ENCODE results near the gene TRHDE. TPM values are rescaled to one million over a fixed set of nuclear protein-coding genes. Genes with fewer than 3 reads are reported as not detected.

Gene TRHDE, protein sequence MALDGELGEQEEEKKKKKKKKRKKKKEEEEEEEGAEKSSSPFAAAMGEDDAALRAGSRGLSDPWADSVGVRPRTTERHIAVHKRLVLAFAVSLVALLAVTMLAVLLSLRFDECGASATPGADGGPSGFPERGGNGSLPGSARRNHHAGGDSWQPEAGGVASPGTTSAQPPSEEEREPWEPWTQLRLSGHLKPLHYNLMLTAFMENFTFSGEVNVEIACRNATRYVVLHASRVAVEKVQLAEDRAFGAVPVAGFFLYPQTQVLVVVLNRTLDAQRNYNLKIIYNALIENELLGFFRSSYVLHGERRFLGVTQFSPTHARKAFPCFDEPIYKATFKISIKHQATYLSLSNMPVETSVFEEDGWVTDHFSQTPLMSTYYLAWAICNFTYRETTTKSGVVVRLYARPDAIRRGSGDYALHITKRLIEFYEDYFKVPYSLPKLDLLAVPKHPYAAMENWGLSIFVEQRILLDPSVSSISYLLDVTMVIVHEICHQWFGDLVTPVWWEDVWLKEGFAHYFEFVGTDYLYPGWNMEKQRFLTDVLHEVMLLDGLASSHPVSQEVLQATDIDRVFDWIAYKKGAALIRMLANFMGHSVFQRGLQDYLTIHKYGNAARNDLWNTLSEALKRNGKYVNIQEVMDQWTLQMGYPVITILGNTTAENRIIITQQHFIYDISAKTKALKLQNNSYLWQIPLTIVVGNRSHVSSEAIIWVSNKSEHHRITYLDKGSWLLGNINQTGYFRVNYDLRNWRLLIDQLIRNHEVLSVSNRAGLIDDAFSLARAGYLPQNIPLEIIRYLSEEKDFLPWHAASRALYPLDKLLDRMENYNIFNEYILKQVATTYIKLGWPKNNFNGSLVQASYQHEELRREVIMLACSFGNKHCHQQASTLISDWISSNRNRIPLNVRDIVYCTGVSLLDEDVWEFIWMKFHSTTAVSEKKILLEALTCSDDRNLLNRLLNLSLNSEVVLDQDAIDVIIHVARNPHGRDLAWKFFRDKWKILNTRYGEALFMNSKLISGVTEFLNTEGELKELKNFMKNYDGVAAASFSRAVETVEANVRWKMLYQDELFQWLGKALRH
- 2.3 TPM for total RNA-seq
- 1 to 10 TPM in 2 of 8 donors, under 1 TPM in 6; 0.29 to 1.6 (median 0.48) TPM for polyA plus RNA-seq (ENCODE audit: insufficient read depth in 1 of 8, insufficient read length in 8 of 8, low replicate concordance in 1 of 8)
- long read RNA-seq, donor 1: 0 reads
- long read RNA-seq, donor 2: 0 reads
- long read RNA-seq, donor 3: 0 reads
- long read RNA-seq, donor 4: 0 reads
- long read RNA-seq, donor 5: 0 reads
- long read RNA-seq, donor 6: 0 reads
- long read RNA-seq, donor 7: 0 reads
- long read RNA-seq, donor 8: 0 reads
- long read RNA-seq, donor 9: 0 reads
- long read RNA-seq, donor 10: 0 reads
- long read RNA-seq, donor 11: 0 reads

DNA sequence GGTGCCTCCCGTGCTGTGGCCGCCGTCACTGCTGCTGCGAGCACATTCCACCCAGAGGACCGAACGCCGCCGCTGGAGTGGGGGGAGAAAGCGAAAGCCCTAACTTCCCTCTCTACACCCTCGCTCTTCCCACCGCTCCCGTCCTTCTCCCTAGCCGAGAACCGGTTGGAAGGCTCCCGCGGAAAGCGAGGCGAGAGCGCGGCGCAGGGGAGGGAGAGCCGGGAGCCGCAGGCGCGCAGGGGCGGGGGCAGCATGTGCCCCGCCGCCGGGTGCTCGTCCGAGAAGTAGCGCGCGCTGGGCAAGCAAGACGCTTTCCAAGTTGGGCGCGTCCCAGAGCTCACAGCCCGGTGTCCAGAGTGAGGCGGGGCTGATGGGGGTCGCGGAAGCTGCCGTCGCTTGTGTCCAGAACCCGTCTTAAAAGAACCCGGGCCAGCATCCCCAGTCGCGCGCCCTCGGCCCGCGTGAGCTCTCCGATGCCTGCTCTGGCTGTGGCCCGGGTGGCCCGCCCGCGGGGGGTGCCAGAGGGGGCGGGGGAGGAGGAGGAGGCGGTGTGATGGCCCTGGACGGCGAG, at the start of gene TRHDE:
Gene TRHDE, plus strand, starts transcription at position 280 of the 571 bp plus-strand sequence. Its CDS starts 274 bp downstream, at position 554.
- Histone ChIP-seq H3K4me3 (ENCODE audit: low read length) (peak within 1 kb of the TSS; percentile 61), H3K4me1 (ENCODE audit: control insufficient read depth, insufficient read depth, low read length) (peaks cover 15% of the 10 kb centered on the region), H3K27ac (ENCODE audit: low read length) (peak within 1 kb of the TSS; percentile 44), H3K27me3 (ENCODE audit: control insufficient read depth, insufficient read depth, low read length) (peaks cover 40% of the 10 kb centered on the region), H3K36me3 (ENCODE audit: control insufficient read depth, insufficient read depth, low read length) (no peaks in the 10 kb centered on the region), H3K9me3 (replicated peaks; ENCODE audit: control insufficient read depth, low read depth, low read length) (no peaks in the 10 kb centered on the region)
- DNase-seq: peak; percentile 58
- WGBS (ENCODE audit: insufficient coverage): under 1% methylated on average over 43 of the region's 60 CpGs

DNA sequence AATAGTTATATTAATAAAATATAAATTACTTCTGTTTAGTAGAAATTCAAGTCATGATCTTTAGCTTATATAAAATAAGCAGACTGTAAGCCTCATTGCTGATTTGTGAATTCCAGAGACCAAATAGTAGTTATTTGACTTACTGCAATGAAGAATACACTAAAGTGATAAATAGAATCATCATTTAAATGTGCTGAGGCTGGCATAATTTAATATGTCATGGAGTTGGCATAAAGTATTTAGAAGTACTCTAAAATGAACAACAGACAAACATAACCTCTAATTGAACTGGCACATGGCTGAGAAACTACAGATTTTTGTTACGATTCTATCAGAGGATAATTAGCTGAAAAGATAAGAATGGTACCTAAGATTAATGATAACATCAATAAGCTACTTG, 45.7 kb upstream of the TRHDE start:
- Histone ChIP-seq H3K9me3 (replicated peaks; ENCODE audit: control insufficient read depth, low read depth, low read length) (no peaks in the 10 kb centered on the region), H3K27me3 (ENCODE audit: control insufficient read depth, insufficient read depth, low read length) (no peaks in the 10 kb centered on the region), H3K4me1 (ENCODE audit: control insufficient read depth, insufficient read depth, low read length) (no peaks in the 10 kb centered on the region), H3K36me3 (ENCODE audit: control insufficient read depth, insufficient read depth, low read length) (no peaks in the 10 kb centered on the region), H3K4me3 (ENCODE audit: low read length) (no peak overlapping the region), H3K27ac (ENCODE audit: low read length) (no peak overlapping the region)
- WGBS (ENCODE audit: insufficient coverage): no CpG with 5 or more reads among the region's 1 CpG
- DNase-seq: no peak

DNA sequence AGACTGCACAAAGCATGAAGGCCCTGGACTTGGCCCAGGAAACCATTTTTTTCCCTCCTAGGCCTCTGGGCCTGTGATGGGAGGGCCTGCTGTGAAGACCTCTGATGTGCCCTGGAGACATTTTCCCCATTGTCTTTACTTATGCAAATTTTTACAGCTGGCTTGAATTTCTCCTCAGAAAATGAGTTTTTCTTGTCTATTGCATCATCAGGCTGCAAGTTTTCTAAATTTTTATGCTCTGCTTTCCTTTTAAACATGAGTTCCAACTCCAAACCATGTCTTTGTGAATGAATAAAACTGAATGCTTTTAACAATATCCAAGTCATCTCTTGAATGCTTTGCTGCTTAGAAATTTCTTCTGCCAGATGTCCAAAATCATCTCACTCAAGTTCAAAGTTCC, 43.7 kb upstream of the TRHDE start:
- no peaks in the 10 kb centered on the region for H3K9me3 ChIP-seq (replicated peaks; ENCODE audit: control insufficient read depth, low read depth, low read length)
- H3K4me3 ChIP-seq (ENCODE audit: low read length): no peak overlapping the region
- H3K4me1 ChIP-seq (ENCODE audit: control insufficient read depth, insufficient read depth, low read length): no peaks in the 10 kb centered on the region
- no peaks in the 10 kb centered on the region for H3K36me3 ChIP-seq (ENCODE audit: control insufficient read depth, insufficient read depth, low read length)
- no peak for DNase-seq
- no peaks in the 10 kb centered on the region for H3K27me3 ChIP-seq (ENCODE audit: control insufficient read depth, insufficient read depth, low read length)
- no peak overlapping the region for H3K27ac ChIP-seq (ENCODE audit: low read length)

DNA sequence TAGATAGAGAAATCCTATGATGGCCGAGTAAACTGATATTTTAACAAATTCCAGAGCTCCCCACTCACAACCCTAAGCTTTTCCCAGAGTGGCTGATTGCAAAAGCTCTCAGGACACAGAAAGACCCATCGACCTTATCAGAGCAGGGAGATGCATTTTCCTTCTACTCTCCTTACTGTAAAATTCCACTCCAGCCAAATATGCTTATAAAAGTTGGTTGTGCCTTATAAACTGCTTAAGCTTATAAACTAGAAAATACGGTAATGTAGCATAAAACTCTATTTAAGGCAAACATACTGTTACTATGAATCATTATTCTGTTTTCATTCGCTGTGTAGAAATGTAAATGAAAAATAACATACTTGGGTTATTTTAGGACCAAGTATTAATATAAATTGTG, 41.6 kb upstream of the TRHDE start:
- Histone ChIP-seq H3K4me1 (ENCODE audit: control insufficient read depth, insufficient read depth, low read length) (no peaks in the 10 kb centered on the region), H3K27ac (ENCODE audit: low read length) (no peak overlapping the region), H3K4me3 (ENCODE audit: low read length) (no peak overlapping the region), H3K9me3 (replicated peaks; ENCODE audit: control insufficient read depth, low read depth, low read length) (no peaks in the 10 kb centered on the region), H3K27me3 (ENCODE audit: control insufficient read depth, insufficient read depth, low read length) (no peaks in the 10 kb centered on the region), H3K36me3 (ENCODE audit: control insufficient read depth, insufficient read depth, low read length) (no peaks in the 10 kb centered on the region)
- peak; percentile 18 for DNase-seq
- WGBS (ENCODE audit: insufficient coverage): no CpG with 5 or more reads among the region's 4 CpGs

DNA sequence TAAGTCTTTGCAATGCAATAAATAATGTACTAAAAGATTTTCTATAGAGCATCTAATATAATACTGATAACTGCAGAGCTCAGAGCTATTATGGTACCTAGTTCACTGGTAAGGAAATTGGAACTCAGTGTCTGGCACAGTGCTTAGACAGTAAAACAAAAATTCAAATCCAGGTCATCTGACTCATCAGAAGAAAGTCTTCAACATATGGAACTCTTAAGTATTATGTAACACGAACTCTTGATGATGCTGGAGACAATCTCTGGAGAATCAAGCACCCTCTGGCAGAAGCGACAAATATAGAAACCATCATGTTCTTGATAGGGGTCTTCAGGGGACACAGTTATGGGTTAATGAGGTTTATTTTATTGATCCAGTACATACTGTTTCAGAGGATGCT, 37.3 kb upstream of the TRHDE start:
- Histone ChIP-seq H3K9me3 (replicated peaks; ENCODE audit: control insufficient read depth, low read depth, low read length) (no peaks in the 10 kb centered on the region), H3K4me1 (ENCODE audit: control insufficient read depth, insufficient read depth, low read length) (no peaks in the 10 kb centered on the region), H3K4me3 (ENCODE audit: low read length) (no peak overlapping the region), H3K27ac (ENCODE audit: low read length) (no peak overlapping the region), H3K27me3 (ENCODE audit: control insufficient read depth, insufficient read depth, low read length) (no peaks in the 10 kb centered on the region), H3K36me3 (ENCODE audit: control insufficient read depth, insufficient read depth, low read length) (no peaks in the 10 kb centered on the region)
- DNase-seq: no peak
- WGBS (ENCODE audit: insufficient coverage): no CpG with 5 or more reads among the region's 2 CpGs

DNA sequence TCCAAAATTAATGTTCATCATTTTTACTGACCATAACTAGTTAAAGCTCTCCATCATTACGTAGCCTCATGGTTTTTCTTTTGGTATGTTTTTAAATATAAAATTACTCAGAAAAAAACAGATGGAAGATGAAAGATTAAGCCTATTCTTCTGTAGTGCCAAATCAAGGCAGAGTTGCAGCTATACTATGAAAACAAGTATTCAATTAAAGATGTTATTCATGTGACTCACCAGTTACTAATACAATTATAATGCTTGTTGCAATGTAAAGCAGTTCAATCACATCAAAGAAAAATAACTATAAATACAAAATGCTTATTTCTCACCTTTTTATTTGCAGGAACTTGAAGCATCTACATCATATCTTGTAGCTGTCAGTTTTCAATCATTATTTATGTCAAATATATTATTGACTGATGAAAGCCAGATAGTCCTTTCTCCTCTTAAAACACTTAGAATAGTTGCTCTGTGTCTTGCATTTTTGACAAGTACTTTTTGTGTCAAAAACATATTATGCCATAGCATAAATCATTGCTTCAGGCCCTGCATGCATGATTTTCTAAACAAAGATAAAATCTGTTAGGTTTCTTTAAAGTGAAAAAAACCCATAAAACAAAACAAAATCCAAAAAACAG, 36.0 kb upstream of the TRHDE start:
- H3K36me3 ChIP-seq (ENCODE audit: control insufficient read depth, insufficient read depth, low read length): no peaks in the 10 kb centered on the region
- no peak for DNase-seq
- H3K4me3 ChIP-seq (ENCODE audit: low read length): no peak overlapping the region
- H3K4me1 ChIP-seq (ENCODE audit: control insufficient read depth, insufficient read depth, low read length): no peaks in the 10 kb centered on the region
- no peak overlapping the region for H3K27ac ChIP-seq (ENCODE audit: low read length)
- WGBS (ENCODE audit: insufficient coverage): no CpG with 5 or more reads among the region's 1 CpG
- no peaks in the 10 kb centered on the region for H3K27me3 ChIP-seq (ENCODE audit: control insufficient read depth, insufficient read depth, low read length)
- H3K9me3 ChIP-seq (replicated peaks; ENCODE audit: control insufficient read depth, low read depth, low read length): no peaks in the 10 kb centered on the region

DNA sequence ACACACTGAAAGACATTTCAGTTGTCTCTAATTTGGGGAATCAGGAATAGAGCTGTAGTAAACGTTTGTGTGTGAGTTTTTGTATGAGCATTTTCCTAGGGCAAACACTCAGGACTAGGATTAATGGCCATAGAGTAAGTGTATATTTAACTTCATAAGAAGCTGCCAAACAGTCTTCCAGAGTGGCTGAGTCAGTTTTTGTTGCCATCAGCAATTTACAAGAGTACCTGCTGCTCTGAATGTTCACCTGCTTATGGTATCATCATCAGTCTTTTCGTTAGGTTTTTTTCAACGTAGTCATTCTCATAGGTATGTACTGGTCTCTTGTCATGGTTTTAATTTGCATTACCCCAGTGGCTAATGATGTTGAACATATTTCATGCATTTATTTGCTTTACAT, 30.6 kb upstream of the TRHDE start:
- WGBS (ENCODE audit: insufficient coverage): no CpG with 5 or more reads among the region's 3 CpGs
- H3K36me3 ChIP-seq (ENCODE audit: control insufficient read depth, insufficient read depth, low read length): no peaks in the 10 kb centered on the region

DNA sequence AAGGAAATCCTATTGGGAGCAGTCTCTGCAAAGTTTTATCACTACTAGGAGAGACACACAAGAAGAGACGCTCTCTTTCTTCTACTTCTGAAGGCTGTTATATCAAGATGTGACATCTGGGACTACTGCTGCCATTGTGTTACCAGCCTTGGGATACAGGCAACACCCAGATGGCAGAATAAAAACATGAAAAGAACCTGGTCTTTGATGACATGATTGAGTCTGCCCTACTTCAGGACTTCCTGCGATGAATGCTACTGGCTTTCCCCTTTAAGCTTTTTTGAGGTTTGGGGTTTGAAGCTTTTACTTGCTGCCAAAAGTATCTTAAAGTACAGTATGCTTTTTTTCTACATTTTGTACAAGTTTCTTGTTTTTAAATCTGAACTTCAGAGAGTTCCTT, 29.2 kb upstream of the TRHDE start:
- Histone ChIP-seq H3K9me3 (replicated peaks; ENCODE audit: control insufficient read depth, low read depth, low read length) (no peaks in the 10 kb centered on the region), H3K4me1 (ENCODE audit: control insufficient read depth, insufficient read depth, low read length) (no peaks in the 10 kb centered on the region), H3K27ac (ENCODE audit: low read length) (no peak overlapping the region), H3K27me3 (ENCODE audit: control insufficient read depth, insufficient read depth, low read length) (no peaks in the 10 kb centered on the region), H3K4me3 (ENCODE audit: low read length) (no peak overlapping the region), H3K36me3 (ENCODE audit: control insufficient read depth, insufficient read depth, low read length) (no peaks in the 10 kb centered on the region)
- no peak for DNase-seq
- no CpG with 5 or more reads among the region's 2 CpGs for whole genome bisulfite sequencing (ENCODE audit: insufficient coverage)

More for the DNA sequence above, 30.6 kb upstream of the TRHDE start:
- Histone ChIP-seq H3K27me3 (ENCODE audit: control insufficient read depth, insufficient read depth, low read length) (no peaks in the 10 kb centered on the region), H3K4me3 (ENCODE audit: low read length) (no peak overlapping the region), H3K4me1 (ENCODE audit: control insufficient read depth, insufficient read depth, low read length) (no peaks in the 10 kb centered on the region), H3K27ac (ENCODE audit: low read length) (no peak overlapping the region), H3K9me3 (replicated peaks; ENCODE audit: control insufficient read depth, low read depth, low read length) (no peaks in the 10 kb centered on the region)
- DNase-seq: no peak

DNA sequence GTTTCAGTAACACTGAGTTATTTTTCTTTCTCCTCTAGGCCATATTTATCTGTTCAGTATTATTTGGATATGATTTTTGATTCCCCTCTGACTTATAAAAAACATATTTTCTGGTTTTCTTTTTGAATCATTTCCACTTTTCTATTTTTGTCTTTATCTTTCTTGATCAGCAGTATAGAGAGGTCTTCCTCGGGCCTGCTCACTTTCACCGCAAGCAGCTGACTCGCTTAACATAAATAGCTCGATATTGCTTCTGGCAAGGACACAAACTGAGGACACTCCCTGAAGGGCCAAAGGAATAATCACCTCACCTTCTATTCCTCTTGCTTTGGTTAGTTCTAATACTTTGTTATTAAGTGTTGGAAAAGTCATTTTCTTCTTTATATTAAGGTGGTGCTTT, 25.8 kb upstream of the TRHDE start:
- Histone ChIP-seq H3K4me1 (ENCODE audit: control insufficient read depth, insufficient read depth, low read length) (no peaks in the 10 kb centered on the region), H3K9me3 (replicated peaks; ENCODE audit: control insufficient read depth, low read depth, low read length) (no peaks in the 10 kb centered on the region), H3K27me3 (ENCODE audit: control insufficient read depth, insufficient read depth, low read length) (no peaks in the 10 kb centered on the region), H3K27ac (ENCODE audit: low read length) (no peak overlapping the region), H3K36me3 (ENCODE audit: control insufficient read depth, insufficient read depth, low read length) (no peaks in the 10 kb centered on the region), H3K4me3 (ENCODE audit: low read length) (no peak overlapping the region)
- no peak for DNase-seq
- WGBS (ENCODE audit: insufficient coverage): no CpG with 5 or more reads among the region's 4 CpGs

All from muscle of leg (tissue), 16 donors.